HG03575 (cell line): Measurements from ENCODE around the gene WEE1.
"Not testable (repeated sequence)": the region's sequence is repeated elsewhere in the genome, so short reads cannot be mapped to it uniquely, and the experiment has no call there.

ENCODE experiments used
- ATAC-seq: cut with Tn5 transposase; IDR thresholded peaks from one replicate; pipeline ENCODE4 v1.9.1; 2021; ENCODE audit not compliant: unreplicated experiment, insufficient number of reproducible peaks, low FRiP score; ENCODE audit errors: extremely low read depth

Gene WEE1

DNA sequence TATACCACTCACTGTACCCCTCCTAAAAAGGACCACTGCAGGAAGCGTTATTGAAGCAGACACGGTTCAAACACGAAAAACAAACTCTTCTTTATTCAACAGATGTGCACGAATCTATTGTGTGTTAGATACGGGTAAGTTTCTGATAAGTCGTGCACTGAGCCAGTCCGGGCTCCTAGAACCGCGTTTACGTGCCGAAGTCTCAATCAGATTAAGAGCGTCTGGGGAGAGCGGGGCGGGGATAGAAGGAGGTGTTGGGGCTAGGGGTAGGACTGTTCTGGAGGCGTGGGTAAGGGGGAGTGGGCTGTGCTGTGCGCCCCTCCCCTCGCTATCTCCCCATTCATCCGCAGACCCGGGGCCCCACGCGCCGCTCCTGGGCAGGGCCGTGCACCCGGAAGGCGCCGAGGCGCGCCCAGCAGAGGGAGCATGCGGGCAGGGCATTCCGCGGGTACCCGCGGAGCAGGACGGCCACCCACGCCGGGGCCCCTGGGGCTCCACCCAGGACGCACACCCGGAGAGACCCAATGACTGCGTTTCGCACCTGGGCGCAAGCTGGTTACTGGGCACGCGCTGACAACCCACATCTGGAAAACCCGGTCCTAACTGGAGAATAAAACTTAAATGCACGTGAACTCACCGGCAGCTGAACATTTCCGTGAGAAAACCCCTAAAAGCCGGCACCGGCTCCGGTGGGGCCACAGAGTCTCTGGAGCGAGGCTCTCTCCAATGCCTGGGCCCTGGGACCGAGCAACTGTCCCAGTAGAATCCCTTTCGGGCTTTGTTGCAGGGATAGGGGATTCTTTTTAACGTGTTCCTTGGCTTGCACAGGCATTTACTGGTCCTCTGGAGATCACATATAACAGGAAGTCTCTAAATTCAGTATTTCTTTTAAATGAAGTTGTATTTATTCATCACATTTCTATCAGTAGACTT is 40.6 kb downstream of the WEE1 start:
- ATAC-seq = peak; percentile 40

DNA sequence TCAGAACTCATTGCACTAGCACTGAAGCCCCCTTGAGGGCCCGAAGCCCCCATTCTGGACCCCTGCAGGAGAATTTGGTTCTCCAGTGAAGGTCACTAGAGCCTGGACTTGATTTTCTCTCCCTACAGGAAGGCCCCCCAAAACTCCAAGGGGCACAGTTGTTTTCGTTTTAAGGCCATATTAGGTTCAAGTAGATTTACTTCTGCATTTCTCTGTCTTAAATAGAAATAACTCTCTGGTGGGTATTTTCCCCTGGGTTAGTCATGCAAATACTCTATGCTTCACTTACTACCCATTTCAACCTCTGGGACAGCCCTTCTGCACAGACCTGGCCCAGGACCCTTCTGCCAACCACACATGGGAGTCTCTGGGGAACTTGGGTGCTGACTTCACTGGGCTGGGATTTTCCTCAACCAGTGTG is 41.6 kb downstream of the WEE1 start:
- ATAC-seq = peak; percentile 42

DNA sequence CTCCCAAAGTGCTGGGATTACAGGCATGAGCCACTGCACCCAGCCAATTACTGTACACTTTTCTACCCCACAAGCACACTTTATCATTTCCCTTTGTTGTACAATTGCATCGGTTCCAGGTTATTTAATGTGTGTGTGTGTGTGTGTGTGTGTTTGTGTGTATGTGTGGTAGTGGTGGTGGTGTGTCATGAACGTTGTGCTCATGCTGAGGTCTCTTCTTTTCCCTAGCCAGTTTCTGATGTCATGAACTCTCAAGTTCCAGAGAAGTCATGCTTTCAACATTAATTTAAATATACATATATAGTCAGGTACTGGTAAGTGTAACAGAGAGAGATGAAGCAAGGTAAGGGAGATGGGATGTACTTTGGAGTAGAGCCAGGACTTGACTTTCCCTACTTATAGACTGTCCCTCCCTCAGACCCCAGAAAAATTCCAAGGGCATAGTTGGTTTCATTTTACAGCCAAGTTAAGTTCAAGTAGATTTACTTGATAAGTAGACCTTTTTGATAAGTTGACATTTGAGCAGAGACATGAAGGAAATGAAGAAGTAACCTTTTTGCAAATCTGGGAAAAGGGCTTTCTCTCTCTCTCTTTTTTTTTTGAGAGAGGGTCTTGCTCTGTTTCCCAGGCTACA is 42.7 kb downstream of the WEE1 start:
- ATAC-seq = no peak

DNA sequence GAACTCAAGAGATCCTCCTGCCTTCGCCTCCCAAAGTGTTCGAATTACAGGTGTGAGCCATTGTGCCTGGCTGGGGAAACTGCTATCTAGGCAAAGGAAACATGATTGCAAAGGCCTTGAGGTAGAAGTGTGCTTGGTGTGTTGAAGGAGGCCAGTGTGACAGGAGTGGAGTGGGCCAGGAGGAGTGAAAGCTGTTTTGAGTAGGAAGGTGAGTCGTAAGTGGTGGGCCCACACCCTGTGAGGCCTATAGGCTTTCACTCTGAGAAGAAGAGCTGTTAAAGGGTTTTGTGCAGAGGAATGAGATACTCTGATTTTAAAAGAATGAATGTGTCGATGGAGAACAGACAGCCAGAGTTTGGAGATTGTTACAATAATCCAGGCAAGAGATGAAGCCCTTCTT is 43.4 kb downstream of the WEE1 start:
- no peak for ATAC-seq

DNA sequence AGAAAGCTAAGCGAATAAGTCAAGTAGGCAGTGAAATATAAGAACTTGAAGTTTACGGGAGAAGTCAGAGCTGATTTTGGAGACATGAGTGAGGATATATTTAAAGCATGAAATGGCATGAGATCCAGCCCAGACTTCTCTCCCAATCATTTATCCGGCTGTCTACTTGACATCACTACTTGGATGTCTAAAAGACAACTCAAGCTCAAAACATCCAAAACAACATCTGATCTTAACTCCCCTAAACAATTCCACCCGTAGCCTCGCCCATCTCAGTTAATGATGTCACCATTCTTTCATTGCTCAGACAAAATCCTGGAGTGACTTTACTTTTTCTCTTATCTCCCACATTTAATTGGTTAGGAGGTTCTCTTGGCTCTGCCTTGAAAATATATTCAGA is 44.5 kb downstream of the WEE1 start:
- no peak for ATAC-seq

DNA sequence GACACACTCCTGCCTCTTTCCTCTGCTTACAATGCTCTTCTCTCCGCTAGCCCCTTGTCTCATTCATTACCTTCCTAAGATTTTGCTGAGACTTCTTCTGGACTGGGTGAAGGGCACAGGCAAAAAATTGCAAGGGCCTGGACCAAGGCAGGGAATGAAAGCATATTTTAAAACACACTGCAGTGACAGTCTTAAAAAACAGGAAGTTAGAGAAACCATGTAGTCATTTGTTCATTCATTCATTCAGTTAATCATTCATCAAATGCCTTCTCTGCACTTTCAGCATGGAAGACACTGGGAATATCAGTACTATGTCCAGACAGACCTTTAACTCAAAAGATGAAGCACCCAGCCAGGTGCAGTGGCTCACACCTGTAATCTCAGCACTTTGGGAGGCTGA is 45.5 kb downstream of the WEE1 start:
- no peak for ATAC-seq

DNA sequence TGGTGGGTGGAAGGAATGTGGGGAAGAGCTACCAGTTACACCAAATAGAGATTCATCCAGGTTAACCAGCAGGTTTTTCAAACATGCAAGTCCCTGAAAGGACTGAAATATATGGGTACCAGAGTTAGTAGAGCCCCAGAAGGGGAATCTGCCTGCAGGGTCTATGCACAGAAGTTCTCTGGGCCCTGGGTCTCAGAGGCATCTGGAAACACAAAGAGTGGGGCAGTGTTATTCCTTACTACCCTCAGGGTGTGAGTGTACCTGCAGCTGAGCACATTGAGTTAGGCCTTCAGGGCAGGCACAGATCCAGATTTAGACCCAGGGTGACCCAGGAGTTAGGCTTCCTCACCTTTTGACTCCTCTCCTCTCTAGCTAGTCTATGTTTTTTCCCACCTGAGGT is 46.5 kb downstream of the WEE1 start:
- ATAC-seq = no peak

DNA sequence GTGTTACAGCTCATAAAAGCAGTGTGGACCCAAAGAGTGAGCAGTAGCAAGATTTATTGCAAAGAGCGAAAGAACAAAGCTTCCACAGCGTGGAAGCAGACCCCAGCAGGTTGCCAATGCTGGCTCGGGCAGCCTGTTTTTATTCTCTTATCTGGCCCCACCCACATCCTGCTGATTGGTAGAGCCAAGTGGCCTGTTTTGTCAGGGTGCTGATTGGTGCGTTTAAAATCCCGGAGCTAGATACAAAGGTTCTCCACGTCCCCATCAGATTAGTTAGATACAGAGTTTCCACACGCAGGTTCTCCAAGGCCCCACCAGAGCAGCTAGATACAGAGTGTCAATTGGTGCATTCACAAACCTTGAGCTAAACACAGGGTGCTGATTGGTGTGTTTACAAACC is 48.9 kb downstream of the WEE1 start:
- not testable (repeated sequence) for ATAC-seq

DNA sequence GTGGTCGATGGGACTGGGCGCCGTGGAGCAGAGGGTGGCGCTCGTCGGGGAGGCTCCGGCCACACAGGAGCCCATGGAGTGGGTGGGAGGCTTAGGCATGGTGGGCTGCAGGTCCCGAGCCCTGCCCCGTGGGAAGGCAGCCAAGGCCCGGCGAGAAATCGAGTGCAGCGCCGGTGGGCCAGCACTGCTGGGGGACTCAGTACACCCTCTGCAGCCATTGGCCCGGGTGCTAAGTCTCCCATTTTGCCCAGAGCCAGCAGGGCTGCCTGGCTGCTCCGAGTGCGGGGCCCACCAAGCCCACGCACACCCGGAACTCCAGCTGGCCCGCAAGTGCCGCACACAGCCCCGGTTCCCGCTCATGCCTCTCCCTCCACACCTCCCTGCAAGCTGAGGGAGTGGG is 49.6 kb downstream of the WEE1 start:
- ATAC-seq = not testable (repeated sequence)

DNA sequence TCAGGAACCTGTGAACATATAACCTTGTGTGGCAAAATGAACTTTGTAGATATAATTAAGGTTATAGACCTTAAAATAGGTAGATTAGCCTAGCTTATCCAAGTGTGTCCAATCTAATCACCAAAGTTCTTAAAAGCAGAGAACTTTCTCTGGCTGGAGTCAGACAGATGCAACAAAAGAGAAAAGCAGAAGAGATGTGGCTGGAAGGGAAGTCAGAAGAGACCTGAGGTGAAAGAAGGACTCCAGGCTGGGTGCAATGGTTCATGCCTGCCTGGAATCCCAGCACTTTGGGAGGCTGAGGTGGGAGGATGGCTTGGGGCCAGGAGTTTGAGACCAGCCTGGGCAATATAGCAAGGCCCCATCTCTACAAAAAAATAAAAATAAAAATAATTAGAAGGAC is 51.0 kb downstream of the WEE1 start:
- no peak for ATAC-seq

DNA sequence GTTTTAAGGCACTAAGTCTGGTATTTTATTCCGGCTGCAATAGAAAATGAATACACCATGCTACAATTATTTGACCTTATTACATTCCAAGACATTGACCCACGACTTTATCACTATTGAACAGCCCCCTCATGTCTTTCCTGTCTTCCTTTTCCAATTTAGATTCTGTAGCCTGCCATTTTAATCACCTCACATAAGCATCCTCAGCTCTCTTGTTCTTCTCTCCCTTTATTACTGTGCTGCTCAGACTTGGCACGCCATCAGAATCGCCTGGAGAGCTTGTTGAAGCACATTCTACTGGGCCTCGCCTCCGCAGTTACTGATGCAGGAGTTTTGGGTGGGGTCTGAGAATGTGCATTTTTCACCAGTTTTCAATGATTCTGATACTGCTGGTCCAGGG is 51.7 kb downstream of the WEE1 start:
- no peak for ATAC-seq

DNA sequence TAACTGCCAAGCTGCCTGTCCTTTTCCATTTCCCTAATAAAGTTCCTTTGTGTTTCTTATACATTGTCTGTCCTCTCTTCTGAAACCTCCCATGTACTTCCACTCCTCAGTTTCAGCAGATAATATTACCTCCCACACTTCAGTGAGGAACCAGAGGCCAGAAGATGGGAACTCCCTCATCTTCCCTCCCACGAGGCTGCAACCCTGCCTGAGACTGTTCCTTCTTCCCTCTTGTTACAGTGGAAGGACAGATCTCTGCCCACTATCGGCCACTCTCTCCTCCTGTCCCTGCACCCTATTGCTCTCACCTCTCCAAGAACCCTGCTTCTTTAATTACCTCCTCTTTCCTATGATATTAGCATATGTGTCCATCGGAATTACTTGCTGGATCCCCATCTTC is 52.3 kb downstream of the WEE1 start:
- no peak for ATAC-seq

DNA sequence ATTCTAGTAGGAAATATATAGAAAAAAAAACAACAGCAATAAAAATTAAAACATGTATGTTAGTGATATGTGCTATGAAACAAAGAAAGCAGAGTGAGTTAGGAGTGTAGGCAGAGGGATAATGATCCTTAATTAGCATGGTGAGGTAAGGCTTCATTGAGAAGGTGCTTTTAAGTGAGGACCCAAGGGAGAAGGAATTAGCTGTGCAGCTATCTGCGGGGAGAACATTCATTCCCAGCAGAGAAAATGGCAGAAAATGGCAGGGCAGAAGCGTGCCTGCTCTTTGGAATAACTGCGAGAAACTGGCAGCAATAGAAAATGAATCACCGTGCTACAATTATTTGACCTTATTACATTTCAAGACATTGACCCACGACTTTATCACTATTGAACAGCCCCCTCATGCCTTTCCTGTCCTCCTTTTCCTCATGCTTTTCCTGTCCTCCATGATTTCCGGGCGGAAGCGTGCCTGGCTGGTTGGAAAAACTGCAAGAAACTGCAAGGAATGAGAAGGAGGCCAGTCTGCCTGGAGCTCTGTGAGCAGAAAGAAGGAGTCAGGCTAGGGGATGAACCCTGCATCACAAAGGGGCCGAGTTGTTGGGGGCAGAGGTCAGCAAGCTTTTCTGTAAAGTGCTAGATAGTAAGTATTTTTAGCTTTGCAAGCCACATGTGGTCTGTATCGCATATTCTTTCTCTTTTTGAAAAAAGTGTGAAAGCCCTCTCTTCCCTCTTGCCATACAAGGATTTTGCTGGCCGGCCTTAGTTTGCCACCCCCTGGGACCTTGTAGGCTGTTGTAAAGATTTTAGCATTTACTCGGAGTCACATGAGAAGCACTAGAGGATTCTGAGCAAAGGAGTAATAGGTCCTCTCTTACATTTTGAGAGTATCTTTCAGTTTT is 53.3 kb downstream of the WEE1 start:
- ATAC-seq = no peak

DNA sequence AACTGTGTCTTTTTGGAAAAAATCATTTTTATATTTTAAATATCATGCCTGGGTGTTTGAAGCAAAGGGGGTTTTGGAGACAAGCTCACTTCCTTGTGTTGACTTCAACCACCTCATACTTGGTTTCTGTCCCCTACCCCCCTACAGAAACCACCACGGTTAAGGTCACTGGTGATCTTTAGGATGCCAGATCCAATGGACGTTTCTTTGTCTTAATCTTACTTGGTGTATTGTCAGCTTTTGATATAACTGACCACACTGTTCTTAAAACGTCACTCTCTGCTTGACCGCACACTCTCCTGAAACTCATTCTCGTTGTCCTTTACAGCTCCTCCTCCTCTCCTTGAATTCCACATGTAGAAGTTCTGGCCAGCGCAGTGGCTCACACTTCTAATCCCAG is 55.6 kb downstream of the WEE1 start:
- no peak for ATAC-seq

DNA sequence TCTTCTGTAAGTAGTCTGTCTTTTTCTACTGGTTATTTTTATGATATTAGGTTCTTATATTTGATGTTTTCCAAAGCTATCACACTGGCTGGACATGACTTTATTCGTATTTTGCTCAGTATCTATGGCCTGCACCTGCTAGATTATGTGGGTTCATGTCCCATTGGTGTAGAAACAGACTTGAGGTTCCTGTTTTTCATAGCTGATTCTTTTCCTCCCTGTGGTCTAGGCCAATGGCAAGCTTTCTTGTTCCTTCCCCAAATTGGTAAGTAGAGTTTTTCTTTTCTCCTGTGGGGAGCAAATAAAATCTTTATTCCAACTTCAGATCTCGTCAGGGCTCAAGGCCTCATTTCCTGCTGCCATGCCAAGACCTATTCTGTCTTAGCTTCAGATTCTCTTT is 60.2 kb downstream of the WEE1 start:
- ATAC-seq = no peak

DNA sequence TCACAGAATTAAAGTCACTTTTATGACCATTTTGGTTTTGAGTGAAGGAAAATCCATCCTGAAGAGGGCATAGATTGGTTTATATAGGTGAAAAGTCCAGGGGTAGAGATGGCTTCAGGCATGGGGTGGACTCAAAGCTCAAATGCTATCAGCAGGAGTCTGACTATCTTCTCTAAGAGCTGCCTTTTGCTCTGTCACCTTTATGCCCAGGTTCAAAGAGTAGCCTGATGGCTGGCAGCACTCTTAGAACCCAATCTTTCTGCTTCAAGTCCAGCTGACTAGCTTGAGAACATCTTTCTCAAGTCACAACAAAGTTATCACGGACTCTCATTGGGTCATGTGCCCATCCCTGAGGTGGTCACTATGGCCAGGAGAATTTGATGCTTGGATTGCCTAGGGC is 63.2 kb downstream of the WEE1 start:
- ATAC-seq = no peak

DNA sequence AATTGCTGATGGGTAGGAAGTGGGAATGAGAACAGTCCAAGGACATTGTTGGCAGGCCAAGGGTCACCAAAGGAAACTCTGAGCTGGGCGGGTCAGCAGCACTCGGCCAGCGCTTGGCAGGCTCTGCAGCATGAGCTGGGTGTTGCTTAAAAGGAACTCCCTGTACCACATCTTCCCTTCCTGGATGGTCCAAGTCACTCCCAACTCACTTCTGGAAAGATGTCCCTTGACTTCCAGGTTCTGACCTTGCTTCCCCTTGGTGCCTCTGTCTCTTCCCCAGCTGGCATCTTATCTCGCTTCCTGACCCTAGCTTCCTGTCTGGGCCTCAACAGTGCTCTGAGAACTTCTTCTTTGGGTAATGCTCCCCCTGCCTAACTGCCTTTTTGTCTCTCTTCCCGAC is 65.6 kb downstream of the WEE1 start:
- no peak for ATAC-seq
